ENCODE results near the gene RFNG.

- TF ChIP-seq POLR2A (IDR thresholded peaks at IDR 0.05): no peak
- no peak for TF ChIP-seq EP300 (IDR thresholded peaks at IDR 0.05; ENCODE audit: low read depth)
- TF ChIP-seq CTCF (IDR thresholded peaks at IDR 0.05): no peak
- TF ChIP-seq POLR2AphosphoS5 (IDR thresholded peaks at IDR 0.05): no peak
Measured at GRCh38 chr17:82081966-82082365, 30.4 kb upstream of the RFNG start.

All from transverse colon (tissue), 4 donors.